BLaER1 (cell line): Measurements from ENCODE around the gene TEAD1.

Source experiments
- H3K27ac ChIP-seq: shearing (Covaris generic); formaldehyde crosslinking; 2 replicates; pipeline ENCODE4 v1.8.1; 2022
- H3K27me3 ChIP-seq: shearing (Covaris generic); formaldehyde crosslinking; 2 replicates; pipeline ENCODE4 v1.8.1; 2022
- H3K36me3 ChIP-seq: shearing (Covaris generic); formaldehyde crosslinking; 2 replicates; pipeline ENCODE4 v1.8.1; 2022
- H3K4me1 ChIP-seq: shearing (Covaris generic); formaldehyde crosslinking; 2 replicates; pipeline ENCODE4 v1.8.1; 2022
- H3K4me2 ChIP-seq: shearing (Covaris generic); formaldehyde crosslinking; 2 replicates; pipeline ENCODE4 v1.8.1; 2022
- H3K4me3 ChIP-seq: shearing (Covaris generic); formaldehyde crosslinking; 2 replicates; pipeline ENCODE4 v1.8.1; 2022
- H3K9ac ChIP-seq: shearing (Covaris generic); formaldehyde crosslinking; 2 replicates; pipeline ENCODE4 v1.8.1; 2022
- H3K9me3 ChIP-seq: shearing (Covaris generic); formaldehyde crosslinking; 2 replicates; pipeline ENCODE4 v1.8.1; 2022
- H4K20me1 ChIP-seq: shearing (Covaris generic); formaldehyde crosslinking; 2 replicates; pipeline ENCODE4 v1.8.1; 2022
- Cebpa-rat ChIP-seq: shearing (Covaris generic); IDR thresholded peaks from 2 replicates; pipeline ENCODE4 v1.8.1; 2022

TEAD1 gene

DNA sequence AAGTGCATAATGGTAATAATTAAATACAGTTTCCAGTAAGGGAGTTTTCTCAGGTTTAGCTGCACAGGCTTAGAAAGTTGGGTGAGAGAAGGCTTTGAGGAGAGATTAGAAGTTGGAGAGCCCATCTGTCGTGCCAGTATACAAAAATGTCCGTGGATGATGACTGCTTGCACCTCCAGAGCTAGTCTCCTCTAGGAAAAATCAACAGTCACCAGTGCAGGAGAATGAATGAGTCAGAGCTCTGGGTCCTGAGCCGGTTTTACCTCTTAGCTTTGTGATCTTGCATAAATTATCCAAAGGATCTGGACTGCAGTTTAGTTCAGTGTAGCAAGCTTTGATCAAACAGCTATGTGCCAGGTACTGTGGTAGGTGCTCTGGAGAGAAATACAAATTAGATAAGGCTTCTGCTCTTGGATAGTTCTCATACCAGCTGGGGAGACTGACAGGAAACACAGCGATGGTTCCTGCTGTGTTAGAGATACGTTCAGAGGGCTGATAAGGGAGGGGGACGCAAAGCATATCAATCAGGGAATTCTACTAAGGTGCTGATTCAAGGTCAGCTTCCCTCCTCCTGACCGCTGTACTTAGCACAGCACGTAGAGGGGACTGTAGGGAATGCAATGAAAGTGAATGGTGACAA lies 125.9 kb downstream of the TEAD1 start:
- TF ChIP-seq Cebpa-rat, result no peak
- Histone ChIP-seq H3K27me3 (no peaks in the 10 kb centered on the region), H3K9me3 (no peaks in the 10 kb centered on the region), H3K4me3 (no peak overlapping the region), H3K4me1 (no peaks in the 10 kb centered on the region), H3K4me2 (no peak overlapping the region), H3K27ac (no peak overlapping the region), H3K9ac (no peak overlapping the region), H4K20me1 (no peaks in the 10 kb centered on the region), H3K36me3 (no peaks in the 10 kb centered on the region)

DNA sequence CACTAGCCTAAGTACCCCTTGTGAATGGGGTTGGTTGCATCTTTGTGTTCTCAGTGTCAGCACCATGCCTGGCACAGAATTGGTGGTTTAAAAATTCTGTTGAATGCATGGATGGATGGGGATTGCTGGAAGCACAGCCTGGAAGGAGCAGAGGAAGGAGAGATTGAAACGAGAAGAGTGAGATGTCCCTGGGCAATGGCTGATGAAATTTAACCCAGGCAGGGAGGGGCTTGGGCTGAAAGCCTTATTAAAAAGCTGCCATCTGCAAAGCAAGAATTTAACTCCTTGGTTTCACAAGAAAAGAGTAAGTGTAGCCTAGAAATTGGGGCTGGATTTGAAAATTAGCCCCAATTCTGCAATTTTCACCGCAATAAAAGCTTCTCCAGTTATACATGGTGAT lies 126.7 kb downstream of the TEAD1 start:
- no peaks in the 10 kb centered on the region for H3K27me3 ChIP-seq
- H3K9me3 ChIP-seq, result no peaks in the 10 kb centered on the region
- H3K36me3 ChIP-seq, result no peaks in the 10 kb centered on the region
- no peaks in the 10 kb centered on the region for H4K20me1 ChIP-seq
- no peak for TF ChIP-seq Cebpa-rat
- no peak overlapping the region for H3K4me3 ChIP-seq
- H3K27ac ChIP-seq, result no peak overlapping the region
- H3K4me2 ChIP-seq, result no peak overlapping the region
- no peak overlapping the region for H3K9ac ChIP-seq
- H3K4me1 ChIP-seq, result no peaks in the 10 kb centered on the region

DNA sequence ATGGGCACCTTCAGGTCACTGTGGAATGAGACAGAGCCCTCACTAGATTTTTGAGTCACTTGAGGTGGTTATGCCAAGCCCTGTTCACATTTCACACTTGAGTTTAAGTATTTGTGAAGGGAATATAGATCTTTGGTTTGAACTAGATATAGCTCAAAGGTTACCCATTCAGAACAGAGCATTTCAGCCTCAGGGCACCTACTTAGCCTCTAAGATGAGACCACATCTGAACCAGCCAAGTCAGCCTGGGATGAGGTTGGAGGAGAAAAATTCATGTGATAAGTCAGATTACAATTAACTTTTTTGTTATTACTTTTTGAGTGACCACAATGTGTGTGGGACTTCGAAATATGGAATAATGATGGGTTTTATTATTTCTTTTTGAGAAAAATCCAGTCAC lies 127.8 kb downstream of the TEAD1 start:
- no peak overlapping the region for H3K4me3 ChIP-seq
- no peak overlapping the region for H3K9ac ChIP-seq
- H4K20me1 ChIP-seq, result no peaks in the 10 kb centered on the region
- H3K4me2 ChIP-seq, result no peak overlapping the region
- H3K4me1 ChIP-seq, result no peaks in the 10 kb centered on the region
- H3K27ac ChIP-seq, result no peak overlapping the region
- no peaks in the 10 kb centered on the region for H3K36me3 ChIP-seq
- no peaks in the 10 kb centered on the region for H3K27me3 ChIP-seq
- no peak for TF ChIP-seq Cebpa-rat
- H3K9me3 ChIP-seq, result no peaks in the 10 kb centered on the region

DNA sequence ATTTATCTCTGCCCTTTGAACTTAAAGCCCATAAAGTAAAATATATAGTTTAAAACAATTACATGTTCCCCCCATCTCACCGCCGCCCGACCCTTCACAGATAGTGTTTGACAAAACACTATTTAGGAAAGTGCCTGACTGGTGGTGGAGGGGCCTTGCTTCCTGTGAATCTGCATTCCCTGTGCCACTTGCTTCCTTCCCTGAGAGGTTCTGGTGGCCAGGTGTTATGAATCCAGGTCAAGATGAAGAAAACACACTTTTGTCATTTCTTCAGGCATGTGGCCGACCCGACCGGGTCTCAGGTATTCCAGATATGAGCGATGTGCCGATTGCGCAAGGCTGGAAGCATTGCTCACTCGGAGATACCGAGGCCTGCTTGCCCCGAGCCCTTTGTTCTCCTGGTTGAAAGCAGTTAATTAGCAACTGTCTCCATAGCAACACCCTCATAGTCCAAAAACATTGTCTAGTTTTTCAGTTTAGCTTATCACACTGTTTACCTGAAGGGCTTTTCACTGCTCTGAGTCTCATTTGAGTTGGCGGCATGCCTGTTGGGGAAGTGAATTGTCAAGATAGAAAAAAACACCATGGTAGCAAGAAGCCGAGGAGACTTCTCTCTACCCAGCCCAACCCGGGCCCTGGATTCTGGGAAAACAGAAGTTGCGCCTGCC lies 128.3 kb downstream of the TEAD1 start:
- H3K9ac ChIP-seq, result no peak overlapping the region

DNA sequence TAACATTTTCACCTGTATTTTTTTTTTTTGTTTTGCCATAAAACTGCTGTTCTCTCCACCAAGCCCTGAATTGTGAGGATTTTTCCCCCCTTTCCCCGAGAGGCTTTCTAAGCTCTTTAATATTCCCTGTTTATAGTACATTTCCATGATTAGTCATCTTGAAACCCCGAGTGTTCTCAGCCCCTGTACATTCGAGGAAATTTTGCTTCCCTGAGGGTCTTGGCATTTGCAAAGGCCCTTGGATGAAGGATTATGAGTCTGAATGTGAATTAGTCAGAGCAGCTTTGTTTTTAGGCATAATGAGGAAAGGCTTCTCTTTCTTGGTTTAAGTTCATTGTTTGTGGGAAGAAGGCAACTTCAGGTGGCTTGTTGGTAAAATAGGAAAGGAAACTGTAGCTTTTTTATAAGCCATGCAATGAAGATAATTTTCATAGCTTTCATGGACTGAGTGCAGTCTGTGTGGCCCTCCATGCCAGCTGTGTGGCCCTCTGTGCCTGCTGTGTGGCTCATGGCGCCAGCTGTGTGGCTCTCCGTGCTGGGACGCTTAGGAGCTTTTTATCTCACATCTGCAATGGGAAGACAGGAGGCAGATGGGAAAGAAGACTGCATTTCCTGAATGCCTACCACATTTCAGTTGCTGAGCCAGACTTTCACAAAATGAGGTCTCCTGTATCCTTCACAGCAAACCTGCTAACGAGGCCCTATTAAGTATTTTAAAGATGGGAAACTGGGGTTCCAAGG lies 129.0 kb downstream of the TEAD1 start:
- Histone ChIP-seq H3K27me3 (no peaks in the 10 kb centered on the region), H3K9ac (no peak overlapping the region), H3K4me2 (no peak overlapping the region), H3K9me3 (no peaks in the 10 kb centered on the region), H3K27ac (no peak overlapping the region), H3K4me1 (0 out of 2 replicates have a peak, but pooled peaks cover 2% of the 10 kb centered on the region), H3K4me3 (no peak overlapping the region), H3K36me3 (no peaks in the 10 kb centered on the region), H4K20me1 (no peaks in the 10 kb centered on the region)
- TF ChIP-seq Cebpa-rat, result no peak

More for the DNA sequence above, 128.3 kb downstream of the TEAD1 start:
- Histone ChIP-seq H3K36me3 (no peaks in the 10 kb centered on the region), H3K27me3 (no peaks in the 10 kb centered on the region), H3K4me1 (no peaks in the 10 kb centered on the region), H3K4me2 (no peak overlapping the region), H3K9me3 (no peaks in the 10 kb centered on the region), H3K4me3 (no peak overlapping the region), H4K20me1 (no peaks in the 10 kb centered on the region), H3K27ac (no peak overlapping the region)
- no peak for TF ChIP-seq Cebpa-rat

DNA sequence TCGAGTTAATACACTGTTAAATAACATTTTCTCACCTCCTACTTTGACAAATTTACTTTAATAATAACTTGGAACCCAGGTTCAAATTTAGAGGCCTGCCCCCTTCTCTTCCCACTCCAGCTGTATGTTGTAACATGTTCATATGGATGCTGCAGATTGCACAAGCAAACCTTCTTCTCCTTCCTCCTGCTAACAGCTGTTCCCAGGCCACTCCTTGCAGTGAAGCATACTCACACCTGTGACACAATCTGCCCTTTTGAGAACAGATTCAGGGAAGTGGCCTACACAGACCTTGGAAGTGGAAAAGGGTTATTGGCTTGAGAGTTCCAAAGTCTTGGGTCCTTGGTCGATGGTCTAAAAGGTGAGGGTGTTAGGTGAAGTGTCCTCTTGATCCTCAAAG lies 131.9 kb downstream of the TEAD1 start:
- no peaks in the 10 kb centered on the region for H4K20me1 ChIP-seq
- H3K4me2 ChIP-seq, result no peak overlapping the region
- H3K27me3 ChIP-seq, result no peaks in the 10 kb centered on the region
- TF ChIP-seq Cebpa-rat, result no peak
- no peak overlapping the region for H3K9ac ChIP-seq
- no peak overlapping the region for H3K27ac ChIP-seq
- H3K4me3 ChIP-seq, result no peak overlapping the region
- H3K9me3 ChIP-seq, result no peaks in the 10 kb centered on the region
- 0 out of 2 replicates have a peak, but pooled peaks cover 6% of the 10 kb centered on the region for H3K4me1 ChIP-seq
- H3K36me3 ChIP-seq, result no peaks in the 10 kb centered on the region

DNA sequence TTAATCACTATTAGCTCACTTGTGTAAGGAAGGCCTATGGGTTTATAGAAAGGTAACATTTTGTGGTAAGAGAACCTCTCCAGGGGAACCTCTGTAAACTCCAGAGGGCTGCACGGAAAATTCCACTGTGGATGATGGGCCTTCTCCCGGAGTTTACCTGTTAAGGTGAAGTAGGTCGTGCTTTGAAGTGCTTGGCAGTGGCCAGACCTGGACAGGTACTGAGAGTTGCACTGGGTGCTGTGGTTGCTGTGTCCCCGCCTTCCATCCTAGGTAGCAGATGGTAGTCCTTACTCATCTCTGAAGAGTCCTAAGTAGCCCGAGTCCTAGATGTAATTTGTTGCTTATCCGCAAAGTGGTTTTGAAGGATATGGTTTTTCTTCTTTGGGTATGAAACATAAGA lies 133.4 kb downstream of the TEAD1 start:
- H3K27me3 ChIP-seq, result no peaks in the 10 kb centered on the region
- H3K4me1 ChIP-seq, result 0 out of 2 replicates have a peak, but pooled peaks cover 6% of the 10 kb centered on the region
- no peaks in the 10 kb centered on the region for H3K36me3 ChIP-seq
- H3K9ac ChIP-seq, result no peak overlapping the region
- H3K4me2 ChIP-seq, result no peak overlapping the region
- H4K20me1 ChIP-seq, result no peaks in the 10 kb centered on the region
- TF ChIP-seq Cebpa-rat, result no peak
- H3K27ac ChIP-seq, result no peak overlapping the region
- no peak overlapping the region for H3K4me3 ChIP-seq
- H3K9me3 ChIP-seq, result no peaks in the 10 kb centered on the region

DNA sequence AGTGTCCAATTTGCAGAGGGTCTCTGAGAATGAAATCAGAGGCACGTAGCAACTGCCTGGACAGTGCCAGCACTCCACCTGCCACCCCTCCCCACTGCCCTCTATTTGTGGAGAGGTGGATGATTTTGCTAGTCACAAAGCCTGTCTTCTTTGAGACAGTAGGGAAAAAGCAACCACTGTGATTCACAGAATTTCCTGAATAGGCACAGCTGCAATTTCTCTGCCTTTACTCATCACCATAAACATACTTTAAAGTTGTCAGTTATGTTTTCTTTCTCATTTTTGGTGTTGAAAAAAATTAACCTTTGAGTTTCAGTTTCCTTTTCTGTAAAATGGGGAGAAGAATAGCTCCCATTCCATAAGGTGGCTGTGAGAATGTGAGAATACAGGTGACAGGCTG lies 134.3 kb downstream of the TEAD1 start:
- Histone ChIP-seq H3K27ac (no peak overlapping the region), H3K4me1 (0 out of 2 replicates have a peak, but pooled peaks cover 6% of the 10 kb centered on the region), H3K4me3 (no peak overlapping the region), H3K27me3 (no peaks in the 10 kb centered on the region), H3K36me3 (no peaks in the 10 kb centered on the region), H3K4me2 (no peak overlapping the region), H3K9me3 (no peaks in the 10 kb centered on the region), H4K20me1 (no peaks in the 10 kb centered on the region), H3K9ac (no peak overlapping the region)
- TF ChIP-seq Cebpa-rat, result no peak

DNA sequence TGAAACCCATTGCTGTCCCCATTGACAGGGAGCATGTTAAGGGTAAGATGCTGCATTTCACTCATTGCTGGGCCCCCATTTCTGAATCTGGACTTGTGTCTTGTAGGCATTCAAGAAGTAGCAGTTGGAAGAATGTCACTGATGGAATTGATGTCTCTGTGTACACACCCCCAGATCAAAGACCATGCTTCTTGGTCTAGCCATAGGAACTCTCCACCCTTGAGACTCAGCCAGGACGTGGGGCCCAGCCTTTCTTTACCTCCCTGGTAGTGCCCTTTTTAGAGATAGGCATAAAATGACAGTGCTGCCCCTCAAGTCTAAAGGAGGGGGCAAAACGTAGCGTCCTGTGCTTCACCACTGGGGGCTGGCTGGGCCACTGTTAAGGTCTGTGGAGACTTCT lies 135.1 kb downstream of the TEAD1 start:
- peaks cover 13% of the 10 kb centered on the region for H3K4me1 ChIP-seq
- no peak overlapping the region for H3K4me2 ChIP-seq
- TF ChIP-seq Cebpa-rat, result no peak
- no peak overlapping the region for H3K9ac ChIP-seq
- no peak overlapping the region for H3K4me3 ChIP-seq
- H4K20me1 ChIP-seq, result no peaks in the 10 kb centered on the region
- H3K36me3 ChIP-seq, result no peaks in the 10 kb centered on the region
- H3K27ac ChIP-seq, result no peak overlapping the region
- H3K27me3 ChIP-seq, result no peaks in the 10 kb centered on the region
- no peaks in the 10 kb centered on the region for H3K9me3 ChIP-seq
